Activated gamma-delta T cell treated with Interleukin-2 at 50 U/mL for 16 hours (primary cell): ENCODE measurements around the gene ICE2.

Experiments used
- DNase-seq: peaks from one replicate; pipeline ENCODE4 v3.0.0-alpha.2; 2020

Gene ICE2

GRCh38 chr15:60386615-60387014 is 92.3 kb downstream of the ICE2 start:
- DNase-seq = no peak

- no peak for DNase-seq
Measured at GRCh38 chr15:60385620-60386552, 93.1 kb downstream of the ICE2 start.

GRCh38 chr15:60384526-60385126 is 94.3 kb downstream of the ICE2 start:
- no peak for DNase-seq

GRCh38 chr15:60384053-60384452 is 94.9 kb downstream of the ICE2 start:
- DNase-seq = no peak

GRCh38 chr15:60382773-60383674 is 95.9 kb downstream of the ICE2 start:
- no peak for DNase-seq

- no peak for DNase-seq
Measured at GRCh38 chr15:60381148-60381788, 97.7 kb downstream of the ICE2 start.

- DNase-seq = no peak
Measured at GRCh38 chr15:60379525-60380274, 99.2 kb downstream of the ICE2 start.

GRCh38 chr15:60379185-60379524 is 99.8 kb downstream of the ICE2 start:
- no peak for DNase-seq

- no peak for DNase-seq
Measured at GRCh38 chr15:60376677-60377095, 102.3 kb downstream of the ICE2 start.

GRCh38 chr15:60375306-60375705 is 103.6 kb downstream of the ICE2 start:
- DNase-seq = no peak

- no peak for DNase-seq
Measured at GRCh38 chr15:60374628-60375081, 104.3 kb downstream of the ICE2 start.

- no peak for DNase-seq
Measured at GRCh38 chr15:60374209-60374608, 104.7 kb downstream of the ICE2 start.

- no peak for DNase-seq
Measured at GRCh38 chr15:60373745-60374144, 105.2 kb downstream of the ICE2 start.

- DNase-seq = no peak
Measured at GRCh38 chr15:60373327-60373726, 105.6 kb downstream of the ICE2 start.

GRCh38 chr15:60372756-60373155 is 106.2 kb downstream of the ICE2 start:
- no peak for DNase-seq

- DNase-seq = no peak
Measured at GRCh38 chr15:60372227-60372626, 106.7 kb downstream of the ICE2 start.

- DNase-seq = no peak
Measured at GRCh38 chr15:60371175-60372051, 107.5 kb downstream of the ICE2 start.

- no peak for DNase-seq
Measured at GRCh38 chr15:60370869-60371136, 108.1 kb downstream of the ICE2 start.

- no peak for DNase-seq
Measured at GRCh38 chr15:60370105-60370868, 108.7 kb downstream of the ICE2 start.

- DNase-seq = no peak
Measured at GRCh38 chr15:60369696-60370095, 109.2 kb downstream of the ICE2 start.
